ENCODE data around the gene APOBEC2. TPM values are rescaled to one million over a fixed set of nuclear protein-coding genes. Genes with fewer than 3 reads are reported as not detected.
"Not testable (repeated sequence)": the region's sequence is repeated elsewhere in the genome, so short reads cannot be mapped to it uniquely, and the experiment has no call there.

APOBEC2 gene
- total RNA-seq (2014; rRNA removed; shearing (Covaris generic)) = 7.0 and 7.7 TPM in 2 replicates

DNA sequence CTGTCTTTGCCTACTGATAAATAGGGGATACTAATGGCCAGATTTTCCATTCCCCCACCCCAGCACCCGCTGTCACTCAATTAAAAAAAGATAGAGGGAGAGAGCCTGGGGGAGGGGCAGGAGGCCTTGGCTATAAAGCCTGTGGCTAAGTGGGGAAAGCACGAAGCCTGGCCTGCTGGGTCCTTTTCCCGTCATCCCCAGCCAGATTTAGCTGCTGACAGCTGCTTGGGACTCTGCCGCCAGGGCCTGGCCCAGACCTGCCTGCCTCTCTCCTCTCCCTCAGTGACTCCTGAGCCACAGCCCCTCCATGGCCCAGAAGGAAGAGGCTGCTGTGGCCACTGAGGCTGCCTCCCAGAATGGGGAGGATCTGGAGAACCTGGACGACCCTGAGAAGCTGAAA is at the start of gene APOBEC2:
TSS of gene APOBEC2 (plus strand) at position 162 of the 400 bp plus-strand sequence. CDS start at position 308, 146 bp downstream.
- Histone ChIP-seq H3K27me3 (no peaks in the 10 kb centered on the region), H3K4me3 (no peak within 1 kb of the TSS), H3K4me1 (peaks cover 64% of the 10 kb centered on the region), H3K36me3 (no peaks in the 10 kb centered on the region), H3K27ac (peak within 1 kb of the TSS; percentile 47), H3K9me3 (replicated peaks) (no peaks in the 10 kb centered on the region)
- DNase-seq = peak; percentile 79 to 87

- not testable (repeated sequence) for H3K4me1 ChIP-seq; H3K27ac ChIP-seq; H3K4me3 ChIP-seq; H3K36me3 ChIP-seq; H3K27me3 ChIP-seq; H3K9me3 ChIP-seq (replicated peaks)
- DNase-seq = peak; percentile 57 to 78
Observed at GRCh38 chr6:41006217-41006616, 46.8 kb upstream of the APOBEC2 start.

DNA sequence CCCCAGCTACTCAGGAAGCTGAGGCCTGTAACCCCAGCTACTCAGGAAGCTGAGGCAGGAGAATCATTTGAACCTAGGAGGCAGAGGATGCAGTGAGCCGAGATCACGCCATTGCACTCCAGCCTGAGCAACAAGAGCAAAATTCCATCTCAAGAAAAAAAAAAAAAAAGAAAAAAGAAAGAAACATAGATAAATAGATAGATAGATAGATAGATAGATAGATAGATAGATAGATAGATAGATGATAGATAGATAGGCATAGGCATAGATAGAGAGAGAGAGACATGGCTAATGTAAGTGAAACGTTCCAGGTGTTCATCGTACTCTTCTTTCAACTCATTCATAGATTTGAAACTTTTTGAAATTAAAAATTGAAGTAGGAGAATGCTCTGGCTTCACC is 46.0 kb upstream of the APOBEC2 start:
- not testable (repeated sequence) for H3K4me1 ChIP-seq, H3K27ac ChIP-seq, H3K27me3 ChIP-seq

GRCh38 chr6:41008011-41008410 is 45.0 kb upstream of the APOBEC2 start:
- Histone ChIP-seq H3K27me3 (no peaks in the 10 kb centered on the region), H3K36me3 (no peaks in the 10 kb centered on the region), H3K9me3 (replicated peaks) (no peaks in the 10 kb centered on the region), H3K4me1 (no peaks in the 10 kb centered on the region), H3K27ac (no peak overlapping the region), H3K4me3 (no peak overlapping the region)
- no peak for DNase-seq

More for the DNA sequence above, 46.0 kb upstream of the APOBEC2 start:
- DNase-seq; H3K36me3 ChIP-seq; H3K4me3 ChIP-seq; H3K9me3 ChIP-seq (replicated peaks): not testable (repeated sequence)

GRCh38 chr6:41009669-41010068 is 43.3 kb upstream of the APOBEC2 start:
- no peak overlapping the region for H3K4me3 ChIP-seq
- no peak for DNase-seq
- H3K27ac ChIP-seq = no peak overlapping the region
- no peaks in the 10 kb centered on the region for H3K9me3 ChIP-seq (replicated peaks)
- H3K36me3 ChIP-seq = no peaks in the 10 kb centered on the region
- no peaks in the 10 kb centered on the region for H3K27me3 ChIP-seq
- H3K4me1 ChIP-seq = no peaks in the 10 kb centered on the region

GRCh38 chr6:41011673-41012072 is 41.3 kb upstream of the APOBEC2 start:
- Histone ChIP-seq H3K27ac (no peak overlapping the region), H3K36me3 (no peaks in the 10 kb centered on the region), H3K27me3 (no peaks in the 10 kb centered on the region), H3K4me3 (no peak overlapping the region), H3K9me3 (replicated peaks) (no peaks in the 10 kb centered on the region), H3K4me1 (no peaks in the 10 kb centered on the region)
- DNase-seq = no peak

DNA sequence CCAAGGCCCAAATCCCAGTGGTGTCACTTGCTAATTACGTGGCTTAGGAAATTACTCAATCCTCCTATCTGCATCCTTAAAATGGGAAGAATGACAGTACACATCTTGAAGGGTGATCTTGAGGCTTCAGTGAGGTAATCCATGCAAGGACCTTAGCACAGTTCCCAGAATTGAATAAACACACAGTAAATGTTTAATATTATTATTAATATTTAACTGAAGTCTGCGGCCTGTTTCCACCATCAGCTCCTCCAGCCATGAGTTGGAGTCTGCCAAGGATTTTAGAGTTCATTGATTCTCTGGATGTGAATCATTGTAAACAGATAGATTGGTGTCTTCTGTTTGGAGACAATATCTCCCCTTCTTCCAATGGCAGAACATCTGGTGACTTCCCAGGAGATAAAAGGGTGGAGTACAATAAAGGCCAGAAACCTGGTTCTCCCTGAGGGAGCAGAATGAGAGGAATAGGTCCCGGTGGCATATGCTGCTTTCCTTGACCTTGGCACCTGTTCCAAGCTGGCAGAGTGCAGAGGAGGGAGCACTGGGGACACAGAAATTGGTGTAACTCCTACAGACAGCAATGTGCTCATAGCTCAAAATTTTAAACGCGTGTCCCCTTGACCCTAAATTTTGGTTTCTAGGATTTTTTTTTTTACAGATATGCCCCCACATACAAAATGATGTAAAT is 39.4 kb upstream of the APOBEC2 start:
- DNase-seq = no peak
- H3K9me3 ChIP-seq (replicated peaks) = no peaks in the 10 kb centered on the region
- H3K27ac ChIP-seq = no peak overlapping the region
- H3K4me3 ChIP-seq = no peak overlapping the region
- H3K36me3 ChIP-seq = no peaks in the 10 kb centered on the region
- H3K4me1 ChIP-seq = no peaks in the 10 kb centered on the region
- no peaks in the 10 kb centered on the region for H3K27me3 ChIP-seq

DNA sequence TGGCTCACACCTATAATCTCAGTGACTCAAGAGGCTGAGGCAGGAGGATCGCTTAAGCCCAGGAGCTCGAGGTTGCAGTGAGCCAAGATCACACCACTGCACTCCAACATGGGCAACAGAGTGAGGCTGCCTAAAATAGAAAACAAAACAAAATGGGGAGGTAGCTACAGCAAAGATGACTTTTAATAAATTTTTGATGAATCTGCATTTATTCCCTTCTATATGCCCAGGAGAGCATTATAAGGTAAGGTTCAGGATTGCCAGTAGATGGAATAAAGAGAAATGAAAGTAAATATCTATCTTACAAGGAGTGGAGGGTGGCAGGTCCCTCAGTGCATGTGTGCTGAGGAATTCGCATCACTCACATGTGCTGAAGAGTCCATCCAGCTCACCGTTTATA is 38.2 kb upstream of the APOBEC2 start:
- H3K27ac ChIP-seq = no peak overlapping the region
- no peaks in the 10 kb centered on the region for H3K9me3 ChIP-seq (replicated peaks)
- DNase-seq = no peak
- no peaks in the 10 kb centered on the region for H3K27me3 ChIP-seq
- H3K4me3 ChIP-seq = no peak overlapping the region
- H3K4me1 ChIP-seq = no peaks in the 10 kb centered on the region
- no peaks in the 10 kb centered on the region for H3K36me3 ChIP-seq

DNA sequence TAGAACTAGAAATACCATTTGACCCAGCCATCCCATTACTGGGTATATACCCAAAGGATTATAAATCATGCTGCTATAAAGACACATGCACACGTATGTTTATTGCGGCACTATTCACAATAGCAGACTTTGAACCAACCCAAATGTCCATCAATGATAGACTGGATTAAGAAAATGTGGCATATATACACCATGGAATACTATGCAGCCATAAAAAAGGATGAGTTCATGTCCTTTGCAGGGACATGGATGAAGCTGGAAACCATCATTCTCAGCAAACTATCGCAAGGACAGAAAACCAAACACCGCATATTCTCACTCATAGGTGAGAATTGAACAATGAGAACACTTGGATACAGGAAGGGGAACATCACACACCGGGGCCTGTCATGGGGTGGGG is 37.1 kb upstream of the APOBEC2 start:
- not testable (repeated sequence) for H3K4me3 ChIP-seq; H3K27ac ChIP-seq; DNase-seq; H3K4me1 ChIP-seq; H3K27me3 ChIP-seq; H3K36me3 ChIP-seq; H3K9me3 ChIP-seq (replicated peaks)

DNA sequence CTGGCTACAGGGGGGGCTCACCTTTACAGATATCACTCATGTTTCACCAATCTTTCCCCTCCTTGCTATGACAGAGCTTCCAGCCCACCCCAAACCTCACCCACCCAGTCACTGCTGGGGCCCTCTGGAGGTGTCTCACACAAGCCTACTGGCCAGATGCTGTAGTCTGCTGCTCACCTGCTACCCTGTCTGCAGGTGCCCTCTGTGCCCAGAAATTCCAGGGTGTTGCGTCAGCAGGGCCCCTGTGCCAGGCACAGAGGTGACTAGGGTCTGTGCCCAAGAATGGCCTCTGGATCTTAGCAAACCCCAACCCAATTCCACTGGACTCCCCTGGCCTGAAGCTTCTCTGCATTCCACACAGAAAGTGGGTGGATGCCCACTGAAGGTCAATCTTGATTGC is 35.3 kb upstream of the APOBEC2 start:
- no peaks in the 10 kb centered on the region for H3K27me3 ChIP-seq
- no peak for DNase-seq
- H3K27ac ChIP-seq = no peak overlapping the region
- no peak overlapping the region for H3K4me3 ChIP-seq
- no peaks in the 10 kb centered on the region for H3K9me3 ChIP-seq (replicated peaks)
- H3K4me1 ChIP-seq = peaks cover 10% of the 10 kb centered on the region
- H3K36me3 ChIP-seq = no peaks in the 10 kb centered on the region

DNA sequence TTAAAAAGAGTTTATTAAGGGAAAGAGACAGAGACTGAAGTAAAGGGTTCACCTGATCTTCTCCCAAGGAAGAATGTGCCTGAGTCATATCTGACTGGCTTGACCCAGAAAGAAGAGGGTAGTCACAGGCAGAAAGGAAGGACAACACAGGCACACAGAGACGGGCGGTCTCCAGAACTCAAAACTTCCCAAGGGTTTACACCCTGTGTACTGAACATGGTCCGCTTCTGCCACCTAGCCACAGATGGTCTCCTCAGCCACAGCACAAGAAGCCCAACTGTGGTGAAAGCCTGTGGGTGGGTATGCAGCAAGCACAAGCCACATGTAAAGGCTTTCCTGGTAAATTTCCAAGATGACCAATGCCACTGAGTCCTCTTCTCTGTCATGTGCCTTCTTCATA is 31.2 kb upstream of the APOBEC2 start:
- H3K4me3 ChIP-seq = no peak overlapping the region
- DNase-seq = peak; percentile 62 to 67

DNA sequence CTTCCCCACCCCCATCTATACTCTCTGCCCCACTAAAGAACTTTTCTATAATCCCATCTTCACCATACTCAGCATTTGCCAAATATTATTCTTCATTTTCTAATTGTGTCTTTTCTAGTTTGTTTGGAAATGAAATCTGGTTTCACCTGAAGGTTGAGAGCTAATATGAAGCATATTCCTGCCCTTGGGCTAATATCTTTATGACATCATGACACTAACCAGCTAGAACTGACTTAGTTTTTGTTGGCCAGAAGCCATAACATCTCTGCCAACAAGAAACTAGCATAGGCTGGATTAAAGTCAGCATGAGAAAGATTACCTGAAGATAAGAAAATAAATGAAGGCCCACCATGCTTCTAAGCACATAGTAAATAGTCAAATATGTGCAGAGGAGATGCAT is 30.7 kb upstream of the APOBEC2 start:
- H3K27me3 ChIP-seq = no peaks in the 10 kb centered on the region
- DNase-seq = peak; percentile 29 to 67
- no peaks in the 10 kb centered on the region for H3K36me3 ChIP-seq
- H3K27ac ChIP-seq = no peak overlapping the region; the same call in 1 of the 2 replicates
- H3K9me3 ChIP-seq (replicated peaks) = no peaks in the 10 kb centered on the region
- H3K4me3 ChIP-seq = no peak overlapping the region
- H3K4me1 ChIP-seq = peaks cover 24% of the 10 kb centered on the region

More for the DNA sequence above, 31.2 kb upstream of the APOBEC2 start:
- peaks cover 20% of the 10 kb centered on the region for H3K4me1 ChIP-seq
- no peaks in the 10 kb centered on the region for H3K36me3 ChIP-seq
- no peaks in the 10 kb centered on the region for H3K27me3 ChIP-seq
- H3K27ac ChIP-seq = no peak overlapping the region; the same call in 1 of the 2 replicates
- no peaks in the 10 kb centered on the region for H3K9me3 ChIP-seq (replicated peaks)

DNA sequence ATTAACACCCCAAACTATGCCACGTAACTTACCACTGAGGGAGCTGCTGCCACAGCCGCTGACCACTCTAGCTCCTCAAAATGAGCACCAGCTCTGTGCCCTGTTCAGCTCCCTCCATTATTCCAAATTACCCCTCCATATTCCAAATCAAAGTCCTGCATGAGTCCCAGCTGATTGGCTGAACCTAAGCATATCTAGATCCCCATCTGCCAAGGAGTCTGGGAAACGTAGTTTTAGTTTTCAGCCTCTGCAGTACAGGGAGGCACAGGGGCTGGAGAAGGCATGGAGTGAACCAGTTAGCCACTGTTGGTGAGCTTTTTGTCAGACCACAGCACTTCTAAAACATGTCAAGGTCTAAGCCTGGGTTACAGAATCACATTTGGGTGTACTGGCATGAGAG is 29.9 kb upstream of the APOBEC2 start:
- Histone ChIP-seq H3K27ac (no peak overlapping the region), H3K27me3 (no peaks in the 10 kb centered on the region)
- DNase-seq = peak; percentile 10 to 30

GRCh38 chr6:41025966-41026530 is 27.0 kb upstream of the APOBEC2 start:
- Histone ChIP-seq H3K9me3 (replicated peaks) (no peaks in the 10 kb centered on the region), H3K27ac (no peak overlapping the region), H3K36me3 (no peaks in the 10 kb centered on the region), H3K4me1 (peaks cover 31% of the 10 kb centered on the region), H3K27me3 (no peaks in the 10 kb centered on the region), H3K4me3 (no peak overlapping the region)
- DNase-seq = no peak

More for the DNA sequence above, 29.9 kb upstream of the APOBEC2 start:
- no peaks in the 10 kb centered on the region for H3K36me3 ChIP-seq
- no peaks in the 10 kb centered on the region for H3K9me3 ChIP-seq (replicated peaks)
- H3K4me1 ChIP-seq = peaks cover 24% of the 10 kb centered on the region
- H3K4me3 ChIP-seq = no peak overlapping the region

- peaks cover 24% of the 10 kb centered on the region for H3K4me1 ChIP-seq
- H3K27ac ChIP-seq = peak overlapping the region; percentile 41
- no peaks in the 10 kb centered on the region for H3K9me3 ChIP-seq (replicated peaks)
- peak overlapping the region; percentile 61 for H3K4me3 ChIP-seq
- DNase-seq = no peak
- no peaks in the 10 kb centered on the region for H3K27me3 ChIP-seq
- no peaks in the 10 kb centered on the region for H3K36me3 ChIP-seq
Observed at GRCh38 chr6:41027241-41027640, 25.8 kb upstream of the APOBEC2 start.

Measured in SJCRH30 (cell line).